Iris pigment epithelial cell (primary cell): Measurements from ENCODE around the gene MGLL.
A peak's percentile ranks its signal among the peaks of the same experiment; 100 is the strongest.

Experiments
- DNase-seq: peaks from one replicate; pipeline ENCODE4 v3.0.0-alpha.2; 2011; ENCODE audit warnings: low read depth

The MGLL gene

GRCh38 chr3:127754411-127755304, 67.7 kb downstream of the MGLL start:
- no peak for DNase-seq

DNA sequence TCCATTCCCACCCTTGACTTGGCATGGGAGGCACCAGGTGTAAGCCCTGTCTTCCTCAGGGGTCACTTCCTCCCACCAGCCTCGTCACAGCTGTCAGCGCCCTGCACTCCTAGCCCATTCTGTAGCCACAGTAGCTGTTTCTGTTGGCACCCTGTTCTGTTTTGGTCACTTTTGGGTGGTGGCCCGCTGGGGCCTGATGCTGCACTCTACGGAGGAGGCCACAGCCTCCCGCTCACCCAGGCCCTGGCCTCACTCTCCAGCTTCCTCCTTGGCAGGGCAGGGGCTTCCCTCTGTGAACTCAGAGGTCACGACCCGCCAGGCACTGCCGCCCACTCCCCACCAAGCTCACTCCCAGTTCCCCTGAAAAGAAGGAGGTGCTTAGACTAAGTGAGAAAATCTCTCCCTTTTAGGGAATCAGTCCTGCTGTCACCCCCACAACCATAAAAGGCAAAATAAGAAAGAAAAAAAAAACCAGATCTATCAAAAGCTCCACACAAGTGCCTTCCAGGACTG, 68.4 kb downstream of the MGLL start:
- DNase-seq, result no peak

DNA sequence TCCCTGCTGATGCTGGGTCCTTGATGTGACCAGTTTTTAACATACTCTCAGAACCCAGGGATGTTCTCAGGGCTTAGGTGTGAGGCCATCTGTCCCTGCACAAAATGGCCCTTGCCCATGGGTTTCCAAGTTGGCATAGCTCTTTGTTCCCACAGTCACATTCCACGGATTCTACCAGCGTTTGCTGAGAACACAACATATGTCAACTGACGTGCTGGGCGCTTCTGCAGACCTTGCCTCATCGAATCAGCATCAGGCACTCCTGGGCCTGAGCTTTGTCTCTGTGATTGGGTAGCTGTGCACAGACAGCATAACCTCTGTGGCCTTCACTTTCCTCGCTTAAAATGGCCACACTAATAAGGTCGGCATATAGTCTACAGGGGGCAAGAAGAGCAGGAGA, 69.0 kb downstream of the MGLL start:
- DNase-seq, result no peak

DNA sequence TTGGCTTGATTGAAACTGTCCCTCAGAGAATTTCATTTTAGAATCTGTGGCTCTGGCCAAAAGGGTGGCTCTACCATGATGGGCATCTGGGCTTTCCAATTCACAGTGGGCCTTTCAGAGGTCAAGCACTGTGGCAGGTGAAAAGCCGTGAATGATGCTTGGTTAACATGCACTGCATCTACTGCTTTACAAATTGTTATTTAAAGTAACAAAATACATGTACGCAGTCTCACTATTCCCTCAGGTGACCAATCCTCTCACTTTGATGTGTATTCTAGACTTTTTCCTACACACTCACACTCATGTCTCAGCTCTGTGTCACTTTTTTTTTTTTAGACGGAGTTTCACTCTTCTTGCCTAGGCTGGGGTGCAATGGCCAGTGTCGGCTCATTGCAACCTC, 70.5 kb downstream of the MGLL start:
- DNase-seq, result no peak

- no peak for DNase-seq
Observed at GRCh38 chr3:127751163-127751621, 71.1 kb downstream of the MGLL start.

- DNase-seq, result peak; percentile 82
Observed at GRCh38 chr3:127750226-127751031, 71.9 kb downstream of the MGLL start.

GRCh38 chr3:127749787-127750225, 72.5 kb downstream of the MGLL start:
- no peak for DNase-seq

DNA sequence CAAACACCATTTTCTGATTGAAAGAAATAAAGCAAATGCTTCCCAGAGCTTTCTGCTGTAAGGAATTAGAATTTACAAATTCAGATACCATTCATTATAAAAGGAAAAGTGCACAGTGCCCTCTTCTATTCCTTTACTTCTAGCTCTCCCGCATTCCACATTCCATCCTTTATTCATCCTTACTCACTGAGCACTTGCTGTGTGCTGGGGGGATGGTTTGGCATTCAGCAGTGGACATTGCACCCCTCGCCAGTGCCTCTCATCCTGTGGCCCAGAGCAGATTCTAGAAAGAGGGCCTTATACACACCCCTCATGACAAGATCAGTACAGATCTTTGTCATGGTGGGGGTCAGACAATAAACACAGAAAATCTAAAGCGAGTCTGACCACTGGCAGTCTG, 73.0 kb downstream of the MGLL start:
- DNase-seq, result no peak

DNA sequence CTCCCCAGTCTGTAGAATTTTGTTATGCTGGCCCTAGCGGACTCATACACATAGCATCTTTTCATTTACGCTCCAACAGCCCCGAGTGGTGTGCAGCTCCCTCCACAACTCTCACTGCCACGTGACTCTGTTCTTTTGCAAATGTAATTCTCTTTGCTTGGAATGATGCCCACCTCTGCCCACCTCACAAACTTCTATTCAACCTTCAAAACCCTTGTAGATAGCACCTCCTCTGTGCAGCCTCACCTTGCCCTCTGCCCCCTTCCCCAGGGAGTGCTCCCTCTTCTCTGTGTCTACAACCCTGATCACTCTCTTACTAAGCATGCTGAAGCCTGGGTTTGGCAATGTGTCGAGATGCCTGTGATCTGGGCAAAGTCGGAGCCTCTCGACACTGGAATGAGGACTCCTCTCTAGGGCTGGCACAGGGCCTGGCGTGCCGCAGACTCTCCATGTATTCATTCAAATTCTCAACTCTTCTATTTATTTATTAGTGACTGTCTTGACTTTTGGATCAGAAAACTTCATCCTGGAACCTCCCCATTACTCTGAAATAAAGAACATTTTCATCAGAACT, 73.5 kb downstream of the MGLL start:
- DNase-seq, result no peak

DNA sequence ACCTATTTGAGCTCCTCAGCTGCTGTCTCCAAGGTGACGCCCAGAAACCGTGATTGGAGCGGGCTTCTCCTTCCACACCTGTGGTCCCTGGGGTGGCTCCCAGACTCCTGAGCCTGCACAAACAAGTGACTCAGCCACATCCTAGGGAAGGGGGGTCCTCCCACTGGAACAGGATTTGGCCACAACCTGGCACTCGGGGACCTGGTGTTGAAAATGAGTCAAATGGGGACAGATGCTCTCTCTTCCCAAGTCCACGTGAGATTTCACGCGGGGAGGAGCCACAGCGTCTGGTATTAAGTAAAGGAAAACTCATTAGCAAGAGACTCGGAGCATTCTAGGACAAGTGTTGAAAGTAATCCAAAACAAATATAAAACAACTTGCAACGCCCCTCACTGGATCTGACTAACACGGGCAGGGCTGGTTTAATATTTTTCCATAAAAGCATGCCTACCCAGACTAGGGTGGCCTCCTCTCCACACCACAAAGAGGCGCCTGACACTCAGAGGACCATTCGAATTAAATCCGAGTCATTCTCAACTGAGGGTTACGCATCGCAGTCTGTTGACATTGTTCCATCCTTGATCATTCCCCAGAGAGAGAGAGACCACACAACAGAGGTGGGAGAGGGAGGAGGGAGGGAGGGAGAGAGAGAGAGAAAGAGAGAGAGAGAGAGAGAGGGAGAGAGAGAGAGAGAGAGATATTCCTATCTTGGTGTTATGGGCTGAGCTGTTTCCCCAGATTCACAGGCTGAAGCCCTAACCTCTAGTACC, 74.4 kb downstream of the MGLL start:
- DNase-seq, result peak; percentile 83

DNA sequence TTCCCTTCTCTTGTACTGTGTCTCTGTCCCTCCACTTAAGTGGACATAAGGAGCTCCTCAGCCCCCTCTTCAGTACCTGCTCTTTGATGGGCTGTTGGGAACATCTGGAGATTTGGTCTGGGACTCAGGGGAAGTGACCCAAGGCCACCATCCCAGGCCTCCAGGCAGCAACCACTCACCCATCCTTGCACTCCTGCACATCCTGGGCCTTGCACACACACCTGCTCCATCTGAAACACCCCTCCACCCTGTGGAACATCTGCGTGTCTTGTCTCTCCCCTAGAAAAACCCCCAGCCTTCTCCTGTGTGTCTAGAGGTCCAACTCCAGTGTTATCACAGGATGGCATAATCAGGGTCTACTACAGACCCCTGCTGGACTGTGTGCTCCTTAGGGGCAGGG, 75.2 kb downstream of the MGLL start:
- DNase-seq, result no peak

DNA sequence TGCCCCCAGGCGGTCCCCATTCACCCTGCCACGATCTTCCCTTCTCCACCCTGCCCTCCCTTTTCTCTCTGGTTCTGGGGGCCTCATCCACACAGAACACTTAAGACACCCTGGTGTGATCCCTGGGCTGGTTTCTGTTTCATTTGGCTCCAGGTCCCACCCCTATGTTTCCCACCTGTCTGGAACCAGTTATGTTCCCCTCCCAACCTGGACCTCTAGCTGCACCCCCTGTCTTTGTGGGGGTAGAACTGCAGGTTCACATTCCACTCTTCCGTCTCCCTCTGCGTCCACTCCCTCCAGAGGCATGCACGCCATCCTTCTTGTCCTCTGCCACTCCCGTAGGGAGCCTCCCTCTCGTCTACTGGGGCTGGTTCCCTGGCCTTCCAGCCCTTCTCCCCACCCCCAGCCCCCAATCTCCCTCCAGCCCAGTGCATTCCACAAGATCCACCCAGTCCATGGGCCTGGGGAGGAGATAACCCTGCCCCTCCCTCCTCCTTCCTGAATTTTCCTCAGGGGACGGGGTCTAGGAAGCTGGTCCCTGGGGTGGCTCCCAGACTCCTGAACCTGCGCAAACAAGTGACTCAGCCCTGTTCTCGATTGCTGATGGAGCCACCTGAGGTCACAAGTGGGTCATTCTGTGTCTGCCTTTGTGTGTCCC, 75.8 kb downstream of the MGLL start:
- no peak for DNase-seq

DNA sequence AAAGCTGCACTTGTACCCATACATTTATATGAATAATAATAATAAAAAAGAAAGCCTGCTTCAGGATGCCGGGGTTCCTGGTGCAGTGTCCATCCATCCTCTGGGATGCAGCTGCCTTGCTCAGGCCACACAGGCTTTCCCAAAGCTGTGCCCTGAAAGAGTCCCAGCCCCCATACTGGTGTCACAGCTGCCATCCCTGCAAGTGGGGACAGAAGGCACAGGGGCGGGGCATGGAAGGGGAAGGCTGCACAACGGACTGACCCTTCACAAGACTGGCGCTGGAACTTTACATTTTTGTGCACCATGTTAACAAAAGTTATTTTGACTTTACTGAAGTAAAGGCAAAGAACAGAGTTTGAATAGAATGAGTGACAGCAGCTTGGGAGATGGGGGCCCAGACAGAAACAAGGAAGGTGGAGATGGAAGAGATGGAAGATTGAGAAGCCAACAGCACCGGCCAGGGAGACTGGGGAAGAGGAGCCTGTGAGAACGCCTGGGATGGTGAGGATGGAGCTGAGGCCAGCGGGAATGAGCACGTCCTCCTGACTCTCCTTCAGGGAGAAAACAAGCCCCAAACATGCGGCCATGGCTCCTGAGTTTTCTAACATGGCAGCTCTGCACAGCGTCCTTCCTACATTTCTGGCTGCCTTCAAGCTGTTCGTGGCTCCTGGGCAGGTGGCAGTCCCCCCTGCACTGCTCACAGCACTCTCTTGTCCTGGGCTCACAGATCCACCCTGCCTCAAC, 76.5 kb downstream of the MGLL start:
- DNase-seq, result no peak

GRCh38 chr3:127744875-127745274, 77.4 kb downstream of the MGLL start:
- DNase-seq, result no peak

DNA sequence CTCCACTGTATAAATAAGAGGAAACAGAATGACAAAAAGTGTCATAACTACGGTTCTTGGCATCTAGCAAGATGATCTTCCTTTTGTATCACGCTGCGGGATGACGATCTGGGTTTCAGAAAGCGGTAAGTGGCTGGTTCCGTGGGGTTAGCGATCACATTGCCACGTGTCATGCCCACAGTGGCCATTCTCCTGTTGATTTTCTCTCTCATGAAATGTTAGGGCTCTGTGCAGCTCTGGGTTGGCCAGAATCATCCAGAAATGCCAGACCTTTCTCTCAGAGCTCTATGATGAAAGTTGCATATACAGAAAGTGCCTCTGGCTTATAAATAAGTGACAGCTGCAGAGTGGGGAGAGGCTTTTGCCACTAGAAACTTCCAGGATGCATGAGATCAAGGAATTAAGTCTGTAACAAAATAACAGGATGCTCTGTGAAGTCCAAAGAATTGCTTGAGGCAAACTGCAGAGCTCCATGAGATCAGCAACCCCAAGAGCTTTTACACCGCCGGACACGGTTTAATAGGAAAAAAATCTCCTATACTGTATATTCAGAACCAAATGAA, 78.0 kb downstream of the MGLL start:
- no peak for DNase-seq

GRCh38 chr3:127743351-127744252, 78.7 kb downstream of the MGLL start:
- DNase-seq, result no peak

GRCh38 chr3:127742580-127742979, 79.7 kb downstream of the MGLL start:
- no peak for DNase-seq

DNA sequence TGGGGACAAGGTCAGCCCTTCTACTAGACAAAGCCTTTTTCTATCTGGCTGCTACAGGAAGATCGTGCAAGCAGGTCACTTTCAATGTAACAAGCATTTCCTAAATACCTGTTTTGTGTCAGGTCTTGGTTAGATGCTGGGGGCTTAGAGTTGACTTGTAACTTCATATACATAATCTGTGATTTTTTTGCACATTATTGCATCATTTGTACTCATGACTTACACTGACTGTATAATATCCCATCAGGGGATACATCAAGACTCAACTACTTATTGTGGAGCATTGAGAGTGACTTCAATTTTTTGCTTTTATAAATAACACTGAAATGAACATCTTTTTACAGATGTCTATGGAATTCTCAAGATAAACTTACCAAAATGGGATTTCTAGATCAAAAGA, 80.6 kb downstream of the MGLL start:
- DNase-seq, result no peak

GRCh38 chr3:127741246-127741645, 81.1 kb downstream of the MGLL start:
- DNase-seq, result no peak
